Stimulated activated CD8-positive, alpha-beta memory T cell treated with anti-CD3 and anti-CD28 coated beads, Interleukin-7, amount 100 ng/mL, for 1 hour (primary cell): ENCODE data around the gene PKD1L1.

Source experiments
- DNase-seq, 2 donors: peaks; one replicate each; pipeline ENCODE4 v3.0.0-alpha.2; 2020; ENCODE audit warnings: low read depth in 2 of 2

Gene PKD1L1

GRCh38 chr7:47905076-47905920, 43.0 kb downstream of the PKD1L1 start:
- no peak for DNase-seq

GRCh38 chr7:47902013-47902412, 46.3 kb downstream of the PKD1L1 start:
- DNase-seq = no peak

GRCh38 chr7:47901542-47901941, 46.7 kb downstream of the PKD1L1 start:
- no peak for DNase-seq

GRCh38 chr7:47897831-47898230, 50.4 kb downstream of the PKD1L1 start:
- DNase-seq = no peak

GRCh38 chr7:47896809-47897423, 51.4 kb downstream of the PKD1L1 start:
- no peak for DNase-seq

GRCh38 chr7:47895026-47895425, 53.2 kb downstream of the PKD1L1 start:
- no peak for DNase-seq

- DNase-seq = no peak
Measured at GRCh38 chr7:47893721-47894365, 54.4 kb downstream of the PKD1L1 start.

GRCh38 chr7:47893238-47893637, 55.0 kb downstream of the PKD1L1 start:
- no peak for DNase-seq

GRCh38 chr7:47890606-47891005, 57.7 kb downstream of the PKD1L1 start:
- no peak for DNase-seq

GRCh38 chr7:47890125-47890524, 58.1 kb downstream of the PKD1L1 start:
- DNase-seq = no peak

- no peak for DNase-seq
Measured at GRCh38 chr7:47889723-47890122, 58.5 kb downstream of the PKD1L1 start.

GRCh38 chr7:47888371-47889265, 59.6 kb downstream of the PKD1L1 start:
- no peak for DNase-seq

- no peak for DNase-seq
Measured at GRCh38 chr7:47887016-47887640, 61.1 kb downstream of the PKD1L1 start.

- no peak for DNase-seq
Measured at GRCh38 chr7:47885987-47886811, 62.1 kb downstream of the PKD1L1 start.

GRCh38 chr7:47885309-47885986, 62.8 kb downstream of the PKD1L1 start:
- DNase-seq = no peak

GRCh38 chr7:47884675-47885074, 63.6 kb downstream of the PKD1L1 start:
- no peak for DNase-seq

- DNase-seq = no peak
Measured at GRCh38 chr7:47882635-47883034, 65.6 kb downstream of the PKD1L1 start.

- no peak for DNase-seq
Measured at GRCh38 chr7:47881256-47881655, 67.0 kb downstream of the PKD1L1 start.

- no peak for DNase-seq
Measured at GRCh38 chr7:47878662-47879061, 69.6 kb downstream of the PKD1L1 start.

- no peak for DNase-seq
Measured at GRCh38 chr7:47877336-47877735, 70.9 kb downstream of the PKD1L1 start.
